GM12874 (cell line): Measurements from ENCODE around the gene TCF7L2.

ENCODE experiments used
- TF ChIP-seq, protein P1 (sequence below): IDR thresholded peaks from 2 replicates; pipeline ENCODE4 v1.5.1; 2011; ENCODE audit warnings: low read depth, mild to moderate bottlenecking, control low read depth, low read length, moderate library complexity; ENCODE audit not compliant: insufficient read depth

TCF7L2 gene

DNA sequence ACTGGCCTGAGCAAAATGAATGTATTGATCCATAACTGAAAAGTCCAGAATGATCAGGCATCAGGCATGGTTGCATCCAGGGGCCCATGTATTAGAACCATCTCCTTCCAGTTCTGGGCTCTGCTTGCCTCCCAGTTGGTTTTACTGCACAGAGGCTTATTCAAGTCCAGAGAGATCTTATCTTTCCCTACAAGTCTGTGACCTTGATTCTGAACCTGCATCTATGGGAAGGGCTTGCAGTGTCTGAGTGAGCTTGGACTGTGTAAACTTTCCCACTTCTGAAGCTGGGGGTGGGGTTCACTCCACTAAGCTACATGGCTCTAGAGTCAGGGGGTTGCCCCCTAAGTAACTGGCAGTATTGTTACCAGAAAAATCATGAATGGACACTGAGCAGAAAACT is 136.2 kb downstream of the TCF7L2 start:
- TF ChIP-seq, protein P1, sequence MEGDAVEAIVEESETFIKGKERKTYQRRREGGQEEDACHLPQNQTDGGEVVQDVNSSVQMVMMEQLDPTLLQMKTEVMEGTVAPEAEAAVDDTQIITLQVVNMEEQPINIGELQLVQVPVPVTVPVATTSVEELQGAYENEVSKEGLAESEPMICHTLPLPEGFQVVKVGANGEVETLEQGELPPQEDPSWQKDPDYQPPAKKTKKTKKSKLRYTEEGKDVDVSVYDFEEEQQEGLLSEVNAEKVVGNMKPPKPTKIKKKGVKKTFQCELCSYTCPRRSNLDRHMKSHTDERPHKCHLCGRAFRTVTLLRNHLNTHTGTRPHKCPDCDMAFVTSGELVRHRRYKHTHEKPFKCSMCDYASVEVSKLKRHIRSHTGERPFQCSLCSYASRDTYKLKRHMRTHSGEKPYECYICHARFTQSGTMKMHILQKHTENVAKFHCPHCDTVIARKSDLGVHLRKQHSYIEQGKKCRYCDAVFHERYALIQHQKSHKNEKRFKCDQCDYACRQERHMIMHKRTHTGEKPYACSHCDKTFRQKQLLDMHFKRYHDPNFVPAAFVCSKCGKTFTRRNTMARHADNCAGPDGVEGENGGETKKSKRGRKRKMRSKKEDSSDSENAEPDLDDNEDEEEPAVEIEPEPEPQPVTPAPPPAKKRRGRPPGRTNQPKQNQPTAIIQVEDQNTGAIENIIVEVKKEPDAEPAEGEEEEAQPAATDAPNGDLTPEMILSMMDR: no peak

DNA sequence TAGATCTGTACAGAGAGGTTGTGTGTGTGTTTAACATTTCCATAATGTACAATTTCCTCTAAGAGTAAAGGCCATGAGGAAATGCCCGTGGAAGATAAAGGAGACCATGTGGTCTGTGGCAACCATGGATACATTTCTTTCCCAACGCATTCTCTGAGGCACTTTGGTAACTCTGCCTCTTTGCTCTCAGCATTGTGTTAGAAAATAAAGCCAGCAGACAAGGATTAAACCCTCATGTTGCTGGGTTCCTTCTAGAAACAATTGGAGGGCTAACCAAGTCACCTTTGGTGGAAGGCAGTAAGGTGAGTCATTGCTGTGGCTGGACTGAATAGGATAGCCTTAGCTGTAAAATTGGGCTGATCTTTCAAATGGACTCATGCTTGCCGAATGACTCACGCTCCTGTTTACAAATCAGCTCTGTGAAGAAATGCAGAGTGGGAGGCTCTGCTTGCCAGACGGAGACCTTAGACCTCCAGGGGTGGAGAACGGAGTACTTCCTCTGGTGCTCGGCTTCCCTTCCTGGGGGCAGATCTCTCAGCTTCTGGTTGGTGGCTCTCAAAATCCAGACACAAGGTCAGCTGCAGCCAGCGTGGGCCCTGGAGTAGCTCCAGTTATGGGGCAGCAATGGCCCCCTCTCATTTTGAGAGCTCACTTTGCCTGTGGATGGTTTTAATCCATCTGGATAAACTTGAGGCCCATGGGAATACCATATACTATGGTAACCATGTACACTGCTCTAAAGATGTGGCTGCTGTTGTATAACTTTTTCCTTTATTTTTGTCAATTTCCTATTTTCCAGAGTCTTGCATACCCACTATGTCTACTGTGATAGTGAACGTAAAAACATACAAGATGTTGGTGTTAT is 137.3 kb downstream of the TCF7L2 start:
- TF ChIP-seq, protein P1: no peak

DNA sequence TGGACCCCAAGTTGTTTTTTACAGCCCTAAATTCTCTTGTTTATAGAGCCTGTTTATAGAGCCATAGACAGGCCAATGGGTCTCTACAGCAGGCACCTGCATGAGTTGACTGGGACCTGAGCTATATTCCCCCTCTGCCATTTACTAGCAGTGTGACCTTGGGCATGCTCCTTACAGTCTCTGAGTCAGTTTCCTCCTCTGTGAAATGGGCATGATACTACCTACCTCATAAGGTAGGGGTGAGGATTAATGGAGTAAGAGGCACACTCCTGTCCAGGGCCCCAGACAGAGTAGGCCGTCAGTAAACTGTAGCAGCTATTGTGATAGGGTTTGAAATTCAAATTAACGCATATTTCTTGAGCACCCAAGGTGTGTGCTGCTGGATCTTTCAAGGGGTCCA is 138.1 kb downstream of the TCF7L2 start:
- TF ChIP-seq, protein P1: no peak

DNA sequence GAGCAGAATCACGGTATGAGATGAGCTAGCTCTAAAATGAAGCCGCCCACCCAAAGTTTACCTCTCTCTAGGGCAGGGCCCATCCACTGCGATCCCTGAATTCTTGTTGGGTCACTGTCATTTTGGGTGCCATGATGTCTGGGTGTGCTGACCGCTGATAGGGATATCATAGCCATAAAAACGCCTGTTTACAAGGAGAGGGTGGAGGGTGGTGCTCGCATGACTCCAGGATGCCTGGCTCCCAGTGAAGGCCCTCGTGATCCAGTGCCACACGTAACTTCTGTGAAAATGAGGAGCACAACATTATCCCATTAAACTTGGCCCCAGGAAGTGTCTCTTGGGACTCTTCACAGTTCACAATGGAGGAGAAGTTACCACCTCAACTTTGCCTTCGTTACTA is 139.5 kb downstream of the TCF7L2 start:
- TF ChIP-seq, protein P1: no peak

DNA sequence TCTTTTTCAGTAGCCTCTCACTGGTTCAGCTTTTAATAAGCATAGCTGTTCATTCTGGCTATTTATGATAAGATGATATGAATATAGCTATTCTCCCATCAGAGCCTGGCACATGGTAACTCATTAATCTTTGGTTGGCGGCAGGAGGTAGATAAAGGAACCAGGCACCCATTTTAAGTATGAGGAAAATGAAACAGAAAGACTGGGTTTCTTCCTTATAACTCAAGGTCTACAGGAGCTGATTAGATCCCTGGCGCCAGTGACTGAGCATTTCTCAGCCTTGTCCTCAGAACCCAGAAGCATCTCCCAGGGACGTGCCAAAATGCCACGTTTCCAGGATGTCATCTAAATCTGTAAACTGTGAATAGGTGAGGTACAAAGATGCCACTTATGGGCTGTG is 141.9 kb downstream of the TCF7L2 start:
- TF ChIP-seq, protein P1: no peak

DNA sequence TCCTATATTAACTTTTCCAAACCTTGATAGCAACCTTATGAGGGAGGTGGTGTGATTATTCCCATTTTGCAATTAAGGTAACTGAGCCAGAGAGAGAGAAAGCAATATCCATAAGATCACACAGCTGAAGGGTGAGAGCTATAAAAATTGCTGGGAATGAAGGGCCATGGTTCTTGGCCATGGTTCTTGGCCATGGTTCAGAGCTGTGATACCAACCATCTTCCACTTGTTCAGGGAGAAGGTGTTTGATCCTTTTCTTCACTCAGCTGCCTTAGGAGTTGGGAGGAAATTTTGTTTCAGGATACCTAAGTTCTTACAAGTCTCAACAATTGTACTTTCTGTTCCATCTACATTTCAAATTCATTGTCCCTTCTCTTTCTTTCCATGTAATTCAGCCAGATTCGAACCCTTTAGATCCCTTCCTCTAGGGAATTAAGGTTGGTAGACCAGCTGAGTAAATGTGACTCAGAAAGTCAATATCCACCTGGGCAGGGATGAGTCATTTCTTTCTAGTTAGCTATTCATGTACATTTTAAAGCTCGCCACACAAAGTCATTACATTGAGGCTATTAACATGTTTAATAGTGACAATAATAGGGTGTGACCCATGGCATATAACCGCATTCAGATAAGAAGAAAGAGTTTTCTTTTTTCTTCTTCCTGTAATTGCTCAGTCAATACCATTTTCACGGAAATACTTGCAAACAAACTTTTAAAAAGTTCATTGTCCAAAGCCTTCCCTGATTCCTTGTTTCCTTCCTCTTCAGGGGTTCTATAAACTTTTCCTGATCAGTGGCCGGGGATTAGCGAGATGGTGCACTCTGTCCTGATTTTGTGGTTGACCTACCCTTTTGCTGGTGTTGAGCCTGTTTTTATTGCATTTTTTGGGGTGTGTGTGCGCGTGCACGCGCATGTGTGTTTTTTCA is 143.4 kb downstream of the TCF7L2 start:
- TF ChIP-seq, protein P1: no peak

DNA sequence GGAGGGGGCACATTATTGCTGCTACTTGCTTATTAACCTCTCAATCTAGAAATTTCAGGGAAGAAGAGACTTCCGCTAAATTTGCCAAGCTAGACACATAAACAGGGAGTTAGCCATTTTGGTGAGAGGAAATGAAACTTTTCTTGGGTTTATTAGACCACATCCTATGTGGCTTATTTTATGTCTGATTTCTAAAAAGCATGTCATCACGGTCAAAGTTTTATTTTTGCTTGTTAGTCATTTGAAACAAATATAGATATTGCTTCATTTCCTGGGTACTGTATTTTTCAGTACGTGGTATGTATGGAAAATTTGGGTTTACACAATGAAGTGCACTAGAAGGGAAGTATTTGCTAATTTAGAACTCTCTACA is 144.1 kb downstream of the TCF7L2 start:
- TF ChIP-seq, protein P1: no peak
